Rectal smooth muscle tissue (tissue), 1 donor: Measurements from ENCODE around the gene MOB1B.
"Not testable (repeated sequence)": the region's sequence is repeated elsewhere in the genome, so short reads cannot be mapped to it uniquely, and the experiment has no call there.

Experiments used
- H3K27ac ChIP-seq: one replicate; pipeline ENCODE4 v1.7.0; 2013; ENCODE audit warnings: low read depth, low read length, inconsistent platforms
- H3K27me3 ChIP-seq: one replicate; pipeline ENCODE4 v1.7.0; 2013; ENCODE audit warnings: low read length; ENCODE audit not compliant: control insufficient read depth, insufficient read depth
- H3K36me3 ChIP-seq: one replicate; pipeline ENCODE4 v1.7.0; 2013; ENCODE audit warnings: low read length; ENCODE audit not compliant: control insufficient read depth, insufficient read depth
- H3K4me1 ChIP-seq: one replicate; pipeline ENCODE4 v1.7.0; 2013; ENCODE audit warnings: low read length; ENCODE audit not compliant: control insufficient read depth, insufficient read depth
- H3K4me3 ChIP-seq: one replicate; pipeline ENCODE4 v1.7.0; 2013; ENCODE audit warnings: low read length
- H3K9ac ChIP-seq: one replicate; pipeline ENCODE4 v1.7.0; 2013; ENCODE audit warnings: low read length

The MOB1B gene

GRCh38 chr4:71005025-71005424 lies 102.9 kb downstream of the MOB1B start:
- not testable (repeated sequence) for H3K36me3 ChIP-seq, H3K27me3 ChIP-seq, H3K9ac ChIP-seq, H3K4me3 ChIP-seq, H3K27ac ChIP-seq, H3K4me1 ChIP-seq

GRCh38 chr4:71006203-71006907 lies 104.2 kb downstream of the MOB1B start:
- Histone ChIP-seq H3K4me3 (no peak overlapping the region), H3K4me1 (no peaks in the 10 kb centered on the region), H3K9ac (no peak overlapping the region), H3K27me3 (no peaks in the 10 kb centered on the region), H3K27ac (no peak overlapping the region), H3K36me3 (no peaks in the 10 kb centered on the region)

GRCh38 chr4:71008196-71008595 lies 106.0 kb downstream of the MOB1B start:
- Histone ChIP-seq H3K36me3 (no peaks in the 10 kb centered on the region), H3K27ac (no peak overlapping the region), H3K9ac (no peak overlapping the region), H3K4me3 (no peak overlapping the region), H3K27me3 (no peaks in the 10 kb centered on the region), H3K4me1 (no peaks in the 10 kb centered on the region)

- Histone ChIP-seq H3K27me3 (no peaks in the 10 kb centered on the region), H3K4me1 (no peaks in the 10 kb centered on the region), H3K9ac (no peak overlapping the region), H3K4me3 (no peak overlapping the region), H3K27ac (no peak overlapping the region), H3K36me3 (no peaks in the 10 kb centered on the region)
These were observed 106.9 kb downstream of the MOB1B start for GRCh38 chr4:71009086-71009485.

GRCh38 chr4:71009890-71010588 lies 107.9 kb downstream of the MOB1B start:
- no peaks in the 10 kb centered on the region for H3K4me1 ChIP-seq
- H3K36me3 ChIP-seq: no peaks in the 10 kb centered on the region
- no peak overlapping the region for H3K27ac ChIP-seq
- no peak overlapping the region for H3K4me3 ChIP-seq
- no peaks in the 10 kb centered on the region for H3K27me3 ChIP-seq
- no peak overlapping the region for H3K9ac ChIP-seq

DNA sequence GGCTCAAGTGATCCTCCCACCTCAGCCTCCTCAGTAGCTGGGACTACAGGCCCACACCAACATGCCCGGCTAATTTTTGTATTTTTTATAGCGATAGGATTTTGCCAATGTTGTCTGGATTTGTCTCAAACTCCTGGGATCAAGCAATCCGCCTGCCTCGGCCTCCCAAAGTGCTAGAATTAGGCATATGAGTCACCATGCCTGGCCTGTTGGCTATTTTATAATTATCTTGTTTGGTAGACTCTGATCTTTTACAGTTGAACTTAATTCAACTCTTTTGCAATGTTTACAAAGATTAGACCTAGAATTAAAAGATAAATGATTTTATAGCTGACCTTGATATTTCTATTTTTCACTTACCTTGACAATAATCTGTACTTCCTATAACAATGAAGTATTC lies 109.3 kb downstream of the MOB1B start:
- no peak overlapping the region for H3K9ac ChIP-seq
- no peaks in the 10 kb centered on the region for H3K4me1 ChIP-seq
- no peaks in the 10 kb centered on the region for H3K36me3 ChIP-seq
- H3K27me3 ChIP-seq: no peaks in the 10 kb centered on the region
- H3K27ac ChIP-seq: no peak overlapping the region
- H3K4me3 ChIP-seq: no peak overlapping the region

GRCh38 chr4:71017391-71017790 lies 115.2 kb downstream of the MOB1B start:
- not testable (repeated sequence) for H3K27ac ChIP-seq, H3K36me3 ChIP-seq, H3K9ac ChIP-seq, H3K4me3 ChIP-seq, H3K4me1 ChIP-seq, H3K27me3 ChIP-seq

GRCh38 chr4:71020611-71021010 lies 118.4 kb downstream of the MOB1B start:
- Histone ChIP-seq H3K27ac (no peak overlapping the region), H3K9ac (no peak overlapping the region), H3K4me3 (no peak overlapping the region), H3K4me1 (peaks cover 3% of the 10 kb centered on the region), H3K36me3 (no peaks in the 10 kb centered on the region), H3K27me3 (no peaks in the 10 kb centered on the region)

DNA sequence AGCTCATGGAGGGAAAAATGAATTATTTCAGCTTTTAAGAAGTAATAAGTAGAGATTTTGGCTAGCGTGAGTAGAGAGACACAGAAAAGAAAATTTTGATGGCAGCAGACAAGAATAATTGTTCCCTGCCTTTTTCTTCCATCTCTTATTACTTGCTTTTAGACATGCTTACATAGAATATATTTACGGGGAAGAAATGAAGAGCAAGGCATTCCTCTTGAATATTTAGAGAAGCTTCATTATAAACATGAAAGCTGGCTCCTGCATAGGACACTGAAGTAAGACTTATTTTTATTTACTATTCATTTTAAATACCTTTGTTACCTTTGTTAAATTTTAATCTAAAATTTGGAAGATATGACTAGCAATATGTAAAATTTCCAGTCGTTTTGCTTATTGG lies 123.5 kb downstream of the MOB1B start:
- Histone ChIP-seq H3K36me3 (no peaks in the 10 kb centered on the region), H3K4me3 (no peak overlapping the region), H3K4me1 (peaks cover 3% of the 10 kb centered on the region), H3K27me3 (no peaks in the 10 kb centered on the region), H3K9ac (no peak overlapping the region), H3K27ac (no peak overlapping the region)

DNA sequence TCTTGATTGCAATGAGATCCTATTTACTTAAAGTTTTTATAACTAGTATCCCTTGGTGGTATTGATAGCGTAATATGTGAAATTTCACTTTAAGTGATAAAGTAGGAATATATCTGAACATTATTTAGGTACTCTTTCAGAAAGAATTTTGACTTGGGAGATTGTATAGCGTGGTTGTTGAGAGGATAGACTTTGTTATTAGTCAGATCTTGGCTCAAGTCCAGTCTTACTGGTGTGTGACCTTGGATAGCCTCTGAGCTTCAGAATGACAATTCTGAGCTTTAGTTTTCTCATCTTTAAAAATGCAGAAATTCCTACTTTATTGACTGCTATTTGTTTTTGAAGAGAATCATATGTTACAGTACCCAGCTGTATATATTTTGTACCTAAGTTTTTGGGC lies 123.9 kb downstream of the MOB1B start:
- Histone ChIP-seq H3K27ac (no peak overlapping the region), H3K36me3 (no peaks in the 10 kb centered on the region), H3K27me3 (no peaks in the 10 kb centered on the region), H3K4me3 (no peak overlapping the region), H3K4me1 (peaks cover 3% of the 10 kb centered on the region), H3K9ac (no peak overlapping the region)

- H3K27me3 ChIP-seq: no peaks in the 10 kb centered on the region
- H3K9ac ChIP-seq: no peak overlapping the region
- no peak overlapping the region for H3K4me3 ChIP-seq
- peaks cover 3% of the 10 kb centered on the region for H3K4me1 ChIP-seq
- no peak overlapping the region for H3K27ac ChIP-seq
- H3K36me3 ChIP-seq: peaks cover 2% of the 10 kb centered on the region
These were observed 125.4 kb downstream of the MOB1B start for GRCh38 chr4:71027611-71028010.

GRCh38 chr4:71029504-71029903 lies 127.3 kb downstream of the MOB1B start:
- H3K27ac ChIP-seq: no peak overlapping the region
- H3K9ac ChIP-seq: no peak overlapping the region
- H3K4me1 ChIP-seq: peaks cover 3% of the 10 kb centered on the region
- no peak overlapping the region for H3K4me3 ChIP-seq
- H3K27me3 ChIP-seq: no peaks in the 10 kb centered on the region
- H3K36me3 ChIP-seq: peaks cover 2% of the 10 kb centered on the region

DNA sequence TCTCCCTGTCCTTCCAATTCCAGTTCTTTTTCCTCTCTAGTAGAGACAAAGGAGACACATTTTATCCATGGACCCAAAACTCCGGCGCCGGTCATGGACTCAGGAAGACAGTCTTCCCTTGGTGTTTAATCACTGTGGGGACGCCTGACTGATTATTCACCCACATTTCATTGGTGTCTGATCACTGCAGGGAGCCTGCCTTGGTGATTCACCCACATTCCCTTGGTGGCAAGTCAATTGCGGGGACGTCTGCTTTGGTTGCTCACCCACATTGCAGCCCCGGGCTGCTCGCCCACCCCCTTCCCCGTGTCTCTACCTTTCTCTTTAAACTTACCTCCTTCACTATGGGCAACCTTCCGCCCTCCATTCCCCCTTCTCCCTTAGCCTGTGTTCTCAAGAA lies 129.9 kb downstream of the MOB1B start:
- not testable (repeated sequence) for H3K9ac ChIP-seq, H3K27ac ChIP-seq, H3K4me1 ChIP-seq, H3K27me3 ChIP-seq, H3K36me3 ChIP-seq, H3K4me3 ChIP-seq
